ENCODE results near the gene PLPP6.

DNA sequence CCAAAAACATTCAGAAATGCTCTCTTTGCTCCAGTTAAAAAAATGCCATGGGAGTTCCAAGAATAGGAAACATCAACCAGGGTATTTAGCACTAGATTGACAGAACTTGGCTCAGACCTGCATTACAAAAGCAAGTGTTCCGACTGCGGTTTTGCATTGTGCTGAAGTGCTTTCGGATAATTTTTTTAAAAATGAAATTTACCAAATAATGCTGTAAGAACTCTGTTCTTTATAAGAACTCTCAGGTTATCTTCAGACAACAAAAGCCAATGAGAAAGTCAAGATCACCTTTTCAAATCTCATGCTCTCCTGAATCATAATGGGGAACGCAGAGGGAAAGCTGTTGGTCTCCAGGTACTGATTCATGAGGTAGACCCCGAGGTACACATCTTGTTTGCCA is 483 bp upstream of the PLPP6 start:
- TF ChIP-seq POLR2A (IDR thresholded peaks at IDR 0.05), result no peak
- TF ChIP-seq, protein P1, sequence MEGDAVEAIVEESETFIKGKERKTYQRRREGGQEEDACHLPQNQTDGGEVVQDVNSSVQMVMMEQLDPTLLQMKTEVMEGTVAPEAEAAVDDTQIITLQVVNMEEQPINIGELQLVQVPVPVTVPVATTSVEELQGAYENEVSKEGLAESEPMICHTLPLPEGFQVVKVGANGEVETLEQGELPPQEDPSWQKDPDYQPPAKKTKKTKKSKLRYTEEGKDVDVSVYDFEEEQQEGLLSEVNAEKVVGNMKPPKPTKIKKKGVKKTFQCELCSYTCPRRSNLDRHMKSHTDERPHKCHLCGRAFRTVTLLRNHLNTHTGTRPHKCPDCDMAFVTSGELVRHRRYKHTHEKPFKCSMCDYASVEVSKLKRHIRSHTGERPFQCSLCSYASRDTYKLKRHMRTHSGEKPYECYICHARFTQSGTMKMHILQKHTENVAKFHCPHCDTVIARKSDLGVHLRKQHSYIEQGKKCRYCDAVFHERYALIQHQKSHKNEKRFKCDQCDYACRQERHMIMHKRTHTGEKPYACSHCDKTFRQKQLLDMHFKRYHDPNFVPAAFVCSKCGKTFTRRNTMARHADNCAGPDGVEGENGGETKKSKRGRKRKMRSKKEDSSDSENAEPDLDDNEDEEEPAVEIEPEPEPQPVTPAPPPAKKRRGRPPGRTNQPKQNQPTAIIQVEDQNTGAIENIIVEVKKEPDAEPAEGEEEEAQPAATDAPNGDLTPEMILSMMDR (IDR thresholded peaks at IDR 0.05), result no peak
